Uterus (tissue), 4 donors: ENCODE results near the gene PCDHGA6. TPM values are rescaled to one million over a fixed set of nuclear protein-coding genes. Genes with fewer than 3 reads are reported as not detected.
A peak's percentile ranks its signal among the peaks of the same experiment; 100 is the strongest.
"Not testable (repeated sequence)": the region's sequence is repeated elsewhere in the genome, so short reads cannot be mapped to it uniquely, and the experiment has no call there.

Experiments used
- DNase-seq, 2 donors: peaks; one replicate each; pipeline ENCODE4 v3.0.0-alpha.2; 2019 to 2020
- H3K27ac ChIP-seq, 2 donors: fragments of 200-600 bp; sonication (generic); 1 replicate in 1 of 2; 2 replicates in 1 of 2; pipeline ENCODE4 v1.5.1; 2016 to 2018
- H3K27me3 ChIP-seq, 2 donors: fragments of 200-600 bp; sonication (generic); one replicate each; pipeline ENCODE4 v1.5.1; 2018 to 2019; ENCODE audit warnings: control low read depth in 1 of 2
- H3K36me3 ChIP-seq, 2 donors: fragments of 200-600 bp; sonication (generic); one replicate each; pipeline ENCODE4 v1.5.1; 2019; ENCODE audit warnings: control low read depth in 1 of 2
- H3K4me1 ChIP-seq, 2 donors: fragments of 200-600 bp; sonication (generic); one replicate each; pipeline ENCODE4 v1.5.1; 2018 to 2019; ENCODE audit warnings: control low read depth in 1 of 2
- H3K4me3 ChIP-seq, 2 donors: fragments of 200-600 bp; sonication (generic); 1 replicate in 1 of 2; 2 replicates in 1 of 2; pipeline ENCODE4 v1.5.1; 2018 to 2019; ENCODE audit warnings: mild to moderate bottlenecking in 1 of 2
- H3K9me3 ChIP-seq, 2 donors: fragments of 200-600 bp; sonication (generic); one replicate each; pipeline ENCODE4 v1.5.1; 2019; ENCODE audit warnings: control low read depth in 1 of 2
- CTCF ChIP-seq, 4 experiments: fragments of 200-600 bp in 2 of 4; fragments of 450-650 bp in 2 of 4; sonication (generic) in 2 of 4; IDR thresholded peaks; one replicate each; pipeline ENCODE4 v1.5.1; 2016 to 2019; ENCODE audit warnings: antibody characterized with exemption in 4 of 4, mild to moderate bottlenecking in 2 of 4, moderate library complexity in 1 of 4
- POLR2A ChIP-seq, 2 donors: fragments of 450-650 bp; IDR thresholded peaks; one replicate each; pipeline ENCODE4 v1.6.1; 2016; ENCODE audit warnings: antibody characterized with exemption in 2 of 2, mild to moderate bottlenecking in 1 of 2, moderate library complexity in 1 of 2
- intact Hi-C: fragments of 100-400 bp; cut with DNase I; formaldehyde crosslinking; loops from one replicate; pipeline ENCODE4 v1.15.1; 2023; ENCODE audit warnings: low total_unique reads
- total RNA-seq, 4 donors: library from RNA; depleted of rRNA in 3 of 4; stranded (reverse); fragments of >200 nt in 3 of 4; gene quantifications; one replicate each; pipeline versions ENCODE4 v1.1.0 to v1.2.4, GENCODE V29; 2014 to 2023
- donor health status: DM: yes; HTN: yes; CAD: no.

PCDHGA6 gene
- total RNA-seq, 4 donors from 2014 or later, result 4.4 to 16.6 (median 14.3) TPM

GRCh38 chr5:141399555-141400258 is 26.0 kb downstream of the PCDHGA6 start:
- TF ChIP-seq POLR2A (IDR thresholded peaks at IDR 0.05), result no peak
- no peak for TF ChIP-seq CTCF (IDR thresholded peaks at IDR 0.05)
- H3K27ac ChIP-seq, result no peak overlapping the region
- H3K36me3 ChIP-seq, result no peaks in the 10 kb centered on the region
- H3K27me3 ChIP-seq, result no peaks in the 10 kb centered on the region
- H3K4me3 ChIP-seq, result no peak overlapping the region
- intact Hi-C loops, result no loop called here
- DNase-seq, result no peak
- no peaks in the 10 kb centered on the region for H3K4me1 ChIP-seq
- H3K9me3 ChIP-seq, result peaks cover 0 to 88% of the 10 kb centered on the region in 2 donors

- DNase-seq, result no peak
- intact Hi-C loops, result no loop called here
- H3K4me1 ChIP-seq, result no peaks in the 10 kb centered on the region
- H3K27me3 ChIP-seq, result no peaks in the 10 kb centered on the region
- H3K27ac ChIP-seq, result no peak within 1 kb of the TSS
- H3K36me3 ChIP-seq, result no peaks in the 10 kb centered on the region
- H3K4me3 ChIP-seq, result peak within 1 kb of the TSS in 1 of 2 donors; percentile 16
- TF ChIP-seq CTCF (IDR thresholded peaks at IDR 0.05) (peak in 2 of 4 experiments; percentile 16 to 36), POLR2A (IDR thresholded peaks at IDR 0.05) (no peak)
- peaks cover 0 to 90% of the 10 kb centered on the region in 2 donors for H3K9me3 ChIP-seq
Observed at GRCh38 chr5:141402553-141403243, 29.0 kb downstream of the PCDHGA6 start, which contains the start of gene PCDHGA9. Gene PCDHGA9 (plus strand): TSS chr5:141402778. CDS start chr5:141402953, 175 bp downstream.

- TF ChIP-seq POLR2A (IDR thresholded peaks at IDR 0.05) (no peak), CTCF (IDR thresholded peaks at IDR 0.05) (no peak)
- intact Hi-C loops, result no loop called here
- peaks cover 0 to 94% of the 10 kb centered on the region in 2 donors for H3K9me3 ChIP-seq
Observed at GRCh38 chr5:141403387-141403786, 29.7 kb downstream of the PCDHGA6 start.

GRCh38 chr5:141407790-141408505 is 34.3 kb downstream of the PCDHGA6 start, which contains the start of gene PCDHGB6:
Gene PCDHGB6 (plus strand): TSS chr5:141408021. CDS start chr5:141408203, 182 bp downstream.
- intact Hi-C loops, result not testable (repeated sequence)

More at GRCh38 chr5:141403387-141403786, 29.7 kb downstream of the PCDHGA6 start:
- Histone ChIP-seq H3K4me3 (peak overlapping the region in 1 of 2 donors; percentile 16), H3K36me3 (no peaks in the 10 kb centered on the region), H3K27me3 (no peaks in the 10 kb centered on the region), H3K27ac (no peak overlapping the region), H3K4me1 (no peaks in the 10 kb centered on the region)
- no peak for DNase-seq

More at GRCh38 chr5:141407790-141408505, 34.3 kb downstream of the PCDHGA6 start, which contains the start of gene PCDHGB6:
- DNase-seq, result peak in 1 of 2 donors; percentile 38
- peak; percentile 13 to 40 (median 28) for TF ChIP-seq CTCF (IDR thresholded peaks at IDR 0.05)
- H3K4me1 ChIP-seq, H3K36me3 ChIP-seq, H3K27me3 ChIP-seq, H3K27ac ChIP-seq: not testable (repeated sequence)
- peak within 1 kb of the TSS in 1 of 2 donors; percentile 25 for H3K4me3 ChIP-seq
- H3K9me3 ChIP-seq, result peaks cover 0 to 99% of the 10 kb centered on the region in 2 donors
